ENCODE measurements around the gene LHFPL2. TPM values are rescaled to one million over a fixed set of nuclear protein-coding genes. Genes with fewer than 3 reads are reported as not detected.
"Not testable (repeated sequence)": the region's sequence is repeated elsewhere in the genome, so short reads cannot be mapped to it uniquely, and the experiment has no call there.

LHFPL2 gene
- total RNA-seq: 41.7 to 43.1 TPM (median 42.1 TPM) in 3 replicates

- Mint-ChIP-seq H3K4me1 (peaks cover 50% of the 10 kb centered on the region), H3K36me3 (peaks cover 4% of the 10 kb centered on the region)
- peak; percentile 71 to 83 for DNase-seq (ENCODE audit: low spot score in 2 of 2, unreplicated experiment in 2 of 2)
These were observed at the start of gene LHFPL2 for GRCh38 chr5:78648359-78649210. TSS of gene LHFPL2 (minus strand) at chr5:78648772. CDS start at chr5:78510213, 138,559 bp downstream.

GRCh38 chr5:78696637-78697036 is 48.1 kb upstream of the LHFPL2 start:
- H3K4me1 Mint-ChIP-seq: peaks cover 17% of the 10 kb centered on the region
- no peak overlapping the region for H3K27ac Mint-ChIP-seq
- DNase-seq (ENCODE audit: low spot score in 2 of 2, unreplicated experiment in 2 of 2): no peak
- H3K4me3 Mint-ChIP-seq: no peak overlapping the region
- H3K9me3 Mint-ChIP-seq: peaks cover 28% of the 10 kb centered on the region
- no peaks in the 10 kb centered on the region for H3K27me3 Mint-ChIP-seq (ENCODE audit: low read depth)
- TF ChIP-seq CTCF (IDR thresholded peaks at IDR 0.05; ENCODE audit: unreplicated experiment): no peak
- peaks cover 9% of the 10 kb centered on the region for H3K36me3 Mint-ChIP-seq

More at GRCh38 chr5:78648359-78649210, at the start of gene LHFPL2:
- H3K27me3 Mint-ChIP-seq (ENCODE audit: low read depth): no peaks in the 10 kb centered on the region
- H3K4me3 Mint-ChIP-seq: peak within 1 kb of the TSS; percentile 84
- peak within 1 kb of the TSS; percentile 91 for H3K27ac Mint-ChIP-seq
- TF ChIP-seq CTCF (IDR thresholded peaks at IDR 0.05; ENCODE audit: unreplicated experiment): no peak
- no peaks in the 10 kb centered on the region for H3K9me3 Mint-ChIP-seq

GRCh38 chr5:78696052-78696451 is 47.5 kb upstream of the LHFPL2 start:
- peaks cover 28% of the 10 kb centered on the region for H3K9me3 Mint-ChIP-seq
- not testable (repeated sequence) for H3K4me3 Mint-ChIP-seq; H3K27ac Mint-ChIP-seq; H3K27me3 Mint-ChIP-seq (ENCODE audit: low read depth); DNase-seq (ENCODE audit: low spot score in 2 of 2, unreplicated experiment in 2 of 2); H3K36me3 Mint-ChIP-seq
- peaks cover 17% of the 10 kb centered on the region for H3K4me1 Mint-ChIP-seq

- Mint-ChIP-seq H3K27ac (no peak overlapping the region), H3K4me1 (peaks cover 4% of the 10 kb centered on the region), H3K9me3 (peaks cover 27% of the 10 kb centered on the region), H3K36me3 (peaks cover 9% of the 10 kb centered on the region), H3K4me3 (no peak overlapping the region), H3K27me3 (ENCODE audit: low read depth) (no peaks in the 10 kb centered on the region)
- DNase-seq (ENCODE audit: low spot score in 2 of 2, unreplicated experiment in 2 of 2): no peak
- TF ChIP-seq CTCF (IDR thresholded peaks at IDR 0.05; ENCODE audit: unreplicated experiment): no peak
These were observed 44.8 kb upstream of the LHFPL2 start for GRCh38 chr5:78693339-78693738.

GRCh38 chr5:78691084-78691960 is 42.8 kb upstream of the LHFPL2 start:
- Mint-ChIP-seq H3K27me3 (ENCODE audit: low read depth) (no peaks in the 10 kb centered on the region), H3K9me3 (peaks cover 22% of the 10 kb centered on the region), H3K36me3 (peaks cover 11% of the 10 kb centered on the region), H3K27ac (no peak overlapping the region), H3K4me1 (peaks cover under 1% of the 10 kb centered on the region), H3K4me3 (no peak overlapping the region)
- TF ChIP-seq CTCF (IDR thresholded peaks at IDR 0.05; ENCODE audit: unreplicated experiment): no peak
- no peak for DNase-seq (ENCODE audit: low spot score in 2 of 2, unreplicated experiment in 2 of 2)

All from mesothelial cell of epicardium (in vitro differentiated cells).